ENCODE measurements around the gene POMC.

The POMC gene

GRCh38 chr2:25115902-25116301 lies 52.5 kb downstream of the POMC start:
- no peak for TF ChIP-seq CTCF (conservative IDR thresholded peaks at IDR 0.05; ENCODE audit: low read depth, low read length)
- H3K4me3 ChIP-seq (ENCODE audit: low read depth, low read length), result no peak overlapping the region
- peak; percentile 64 for DNase-seq (ENCODE audit: low read depth)

GRCh38 chr2:25115249-25115883 lies 53.0 kb downstream of the POMC start:
- no peak for TF ChIP-seq CTCF (conservative IDR thresholded peaks at IDR 0.05; ENCODE audit: low read depth, low read length)
- DNase-seq (ENCODE audit: low read depth), result no peak
- no peak overlapping the region for H3K4me3 ChIP-seq (ENCODE audit: low read depth, low read length)

- no peak overlapping the region for H3K4me3 ChIP-seq (ENCODE audit: low read depth, low read length)
- TF ChIP-seq CTCF (conservative IDR thresholded peaks at IDR 0.05; ENCODE audit: low read depth, low read length), result no peak
- DNase-seq (ENCODE audit: low read depth), result no peak
These were observed 56.3 kb downstream of the POMC start for GRCh38 chr2:25112113-25112512.
